HG03378 (cell line): ENCODE results near the gene ARV1.
"Not testable (repeated sequence)": the region's sequence is repeated elsewhere in the genome, so short reads cannot be mapped to it uniquely, and the experiment has no call there.

Source experiments
- ATAC-seq: cut with Tn5 transposase; IDR thresholded peaks from one replicate; pipeline ENCODE4 v1.9.1; 2021; ENCODE audit warnings: mild to moderate bottlenecking, moderate library complexity; ENCODE audit not compliant: unreplicated experiment

ARV1 gene

DNA sequence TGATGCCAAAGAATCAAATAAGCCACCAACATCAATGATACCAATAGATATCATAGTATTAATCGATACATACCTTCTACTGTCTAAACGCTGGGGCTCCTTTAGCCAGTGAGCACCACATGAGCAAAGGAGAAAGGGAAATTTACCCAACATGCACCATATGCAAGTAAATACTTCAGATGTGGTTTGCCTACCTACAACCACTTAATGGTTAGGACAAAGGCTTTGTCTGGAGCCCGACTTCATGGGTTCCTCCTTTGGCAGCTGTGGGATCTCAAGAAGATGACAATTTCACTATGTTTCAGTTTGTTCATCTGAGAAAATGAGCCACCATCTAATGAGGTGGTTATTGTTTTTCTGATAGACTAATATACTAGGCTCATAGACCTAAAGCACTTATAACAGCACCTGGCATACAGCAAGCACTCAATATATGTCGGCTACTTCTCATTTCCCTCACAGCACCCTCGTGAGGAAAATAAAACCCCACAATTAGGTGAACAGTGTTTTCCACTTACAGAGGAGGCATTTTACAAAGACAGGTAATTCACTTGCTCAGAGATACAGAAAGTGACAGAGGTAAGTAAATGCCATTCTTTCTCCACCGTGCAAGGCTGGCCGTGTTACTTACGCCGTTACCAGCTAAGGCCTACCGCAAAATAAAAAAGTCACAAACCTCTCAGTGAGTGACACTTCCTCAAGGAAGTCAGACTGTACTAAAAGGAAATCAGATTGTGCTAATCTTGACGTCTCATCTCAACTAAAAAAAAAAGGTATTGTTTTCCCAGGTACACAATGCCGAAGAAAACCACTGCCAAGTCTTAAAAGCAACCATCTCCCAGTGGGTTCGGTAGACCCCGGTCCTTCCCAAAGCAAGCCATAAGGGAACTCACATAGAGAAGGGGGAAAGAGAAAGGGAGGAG lies 1.8 kb upstream of the ARV1 start:
- ATAC-seq: no peak

GRCh38 chr1:230977761-230978490 lies 968 bp upstream of the ARV1 start:
- ATAC-seq: no peak

DNA sequence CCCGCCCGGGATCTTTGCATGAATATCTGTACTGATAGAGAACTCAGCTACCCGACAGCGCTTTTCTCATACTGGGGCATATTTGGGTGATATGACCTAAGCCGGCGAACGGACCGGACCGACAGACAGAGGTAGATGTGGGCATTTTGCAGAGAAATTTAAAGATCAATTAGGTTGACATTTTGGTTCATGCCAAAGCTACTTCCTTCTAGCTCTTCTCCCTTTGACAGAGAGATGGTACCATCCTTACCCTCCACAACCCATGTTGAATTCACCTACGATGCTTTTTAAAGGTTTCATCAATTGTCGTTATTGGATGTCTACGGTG lies 459 bp downstream of the ARV1 start:
- ATAC-seq: no peak

- no peak for ATAC-seq
These were observed 1.1 kb downstream of the ARV1 start for GRCh38 chr1:230979952-230980351.

GRCh38 chr1:230982696-230983095 lies 3.8 kb downstream of the ARV1 start:
- no peak for ATAC-seq

DNA sequence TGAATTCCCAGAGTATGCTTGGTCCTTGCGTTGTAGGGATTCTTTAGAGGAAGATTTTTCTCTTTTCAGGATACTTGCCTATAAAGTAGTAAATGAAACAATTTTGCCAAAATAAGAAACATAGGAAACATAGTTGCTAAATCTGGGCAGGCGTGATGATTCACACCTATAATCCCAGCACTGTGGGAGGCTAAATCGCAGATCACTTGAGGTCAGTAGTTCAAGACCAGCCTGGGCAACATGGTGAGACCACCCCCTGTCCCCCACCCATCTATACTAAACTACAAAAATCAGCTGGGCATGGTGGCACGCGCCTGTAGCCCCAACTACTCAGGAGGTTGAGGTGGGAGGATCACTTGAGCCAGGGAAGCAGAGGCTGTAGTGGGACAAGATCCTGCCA lies 4.9 kb downstream of the ARV1 start:
- no peak for ATAC-seq

GRCh38 chr1:230984622-230985515 lies 6.0 kb downstream of the ARV1 start:
- not testable (repeated sequence) for ATAC-seq

DNA sequence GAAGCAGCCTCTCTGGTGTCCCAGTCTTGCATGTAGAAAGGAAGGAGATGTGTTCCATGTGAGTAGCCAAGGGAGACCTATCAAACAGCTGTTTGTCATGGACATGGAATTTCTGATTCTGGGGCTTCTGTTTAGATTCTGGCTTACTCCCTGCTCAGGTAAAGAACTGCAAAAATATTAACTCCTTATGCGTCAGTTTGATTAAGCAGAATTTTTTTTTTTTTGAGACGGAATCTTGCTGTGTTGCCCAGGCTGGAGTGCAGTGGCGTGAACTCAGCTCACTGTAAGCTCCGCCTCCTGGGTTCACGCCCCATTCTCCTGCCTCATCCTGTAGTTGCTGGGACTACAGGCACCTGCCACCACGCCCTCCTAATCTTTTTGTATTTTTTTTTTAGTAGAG lies 6.8 kb downstream of the ARV1 start:
- no peak for ATAC-seq

GRCh38 chr1:230986976-230987375 lies 8.1 kb downstream of the ARV1 start:
- no peak for ATAC-seq

GRCh38 chr1:230987448-230987847 lies 8.6 kb downstream of the ARV1 start:
- ATAC-seq: no peak

DNA sequence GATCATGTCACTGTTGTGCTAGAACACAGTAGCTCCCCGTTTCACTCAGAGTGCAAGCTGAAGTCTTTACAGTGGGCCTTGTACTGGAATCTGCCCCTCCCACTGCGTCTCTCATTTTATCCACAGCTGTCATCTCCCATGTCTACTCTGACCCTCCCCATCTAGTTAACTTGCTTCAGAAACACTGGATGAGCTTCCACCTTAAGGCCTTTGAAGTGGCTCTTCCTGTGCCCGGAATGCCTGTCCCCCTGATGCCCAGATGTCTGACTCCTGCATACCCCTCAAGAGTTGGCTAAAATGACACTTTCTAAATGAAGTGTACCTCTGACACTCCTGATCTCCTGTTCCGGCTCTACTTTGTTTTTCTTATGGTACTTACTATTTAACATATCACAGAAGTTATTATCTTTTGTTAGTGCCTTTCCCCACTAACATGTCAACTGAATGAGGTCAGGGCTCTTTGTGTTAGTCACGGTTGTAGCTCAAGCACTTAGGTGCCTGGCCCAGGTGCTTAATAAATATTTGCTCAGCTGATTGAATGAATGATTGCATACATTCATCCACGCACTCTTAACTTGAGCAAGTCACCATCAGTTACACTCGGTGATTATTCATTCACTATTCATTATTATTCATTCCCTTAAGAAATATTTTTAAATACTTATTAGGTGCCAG lies 13.3 kb downstream of the ARV1 start:
- ATAC-seq: no peak

GRCh38 chr1:230994860-230995259 lies 16.0 kb downstream of the ARV1 start:
- ATAC-seq: no peak

- no peak for ATAC-seq
These were observed 21.3 kb downstream of the ARV1 start for GRCh38 chr1:231000201-231000600.

DNA sequence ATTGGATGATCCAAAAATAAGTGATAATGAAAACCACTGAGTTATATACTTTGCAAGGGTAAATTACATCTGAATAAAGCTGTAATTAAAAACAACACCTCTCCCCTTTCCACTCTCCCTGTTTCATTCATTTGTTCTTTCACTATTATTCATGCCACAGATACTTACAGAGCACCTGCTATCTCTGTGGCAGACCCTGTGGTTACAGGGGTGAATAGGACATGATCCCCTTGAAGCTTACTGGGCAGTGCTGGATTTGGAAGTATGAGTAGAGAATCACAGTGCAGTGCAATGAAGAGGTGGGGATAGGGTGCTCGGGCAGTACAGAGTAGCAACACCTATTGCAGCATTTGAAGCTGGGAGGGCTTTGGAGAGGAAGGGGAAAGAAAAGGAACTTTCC lies 21.7 kb downstream of the ARV1 start:
- ATAC-seq: no peak

GRCh38 chr1:231001892-231002291 lies 23.0 kb downstream of the ARV1 start:
- no peak for ATAC-seq

GRCh38 chr1:231007535-231007934 lies 28.6 kb downstream of the ARV1 start:
- ATAC-seq: not testable (repeated sequence)

DNA sequence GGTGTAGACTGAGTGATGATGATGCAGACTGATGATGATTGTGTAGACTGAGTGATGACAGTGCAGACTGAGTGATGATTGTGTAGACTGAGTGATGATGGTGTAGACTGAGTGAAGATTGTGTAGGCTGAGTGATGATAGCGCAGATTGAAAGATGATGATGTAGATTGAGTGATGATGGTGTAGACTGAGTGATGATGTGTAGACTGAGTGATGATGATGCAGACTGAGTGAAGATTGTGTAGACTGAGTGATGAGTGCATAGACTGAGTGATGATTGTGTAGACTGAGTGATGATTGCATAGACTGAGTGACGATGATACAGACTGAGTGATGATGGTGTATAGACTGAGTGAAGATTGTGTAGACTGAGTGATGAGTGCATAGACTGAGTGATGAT lies 32.5 kb downstream of the ARV1 start:
- no peak for ATAC-seq

- ATAC-seq: no peak
These were observed 33.1 kb downstream of the ARV1 start for GRCh38 chr1:231011963-231012362.

DNA sequence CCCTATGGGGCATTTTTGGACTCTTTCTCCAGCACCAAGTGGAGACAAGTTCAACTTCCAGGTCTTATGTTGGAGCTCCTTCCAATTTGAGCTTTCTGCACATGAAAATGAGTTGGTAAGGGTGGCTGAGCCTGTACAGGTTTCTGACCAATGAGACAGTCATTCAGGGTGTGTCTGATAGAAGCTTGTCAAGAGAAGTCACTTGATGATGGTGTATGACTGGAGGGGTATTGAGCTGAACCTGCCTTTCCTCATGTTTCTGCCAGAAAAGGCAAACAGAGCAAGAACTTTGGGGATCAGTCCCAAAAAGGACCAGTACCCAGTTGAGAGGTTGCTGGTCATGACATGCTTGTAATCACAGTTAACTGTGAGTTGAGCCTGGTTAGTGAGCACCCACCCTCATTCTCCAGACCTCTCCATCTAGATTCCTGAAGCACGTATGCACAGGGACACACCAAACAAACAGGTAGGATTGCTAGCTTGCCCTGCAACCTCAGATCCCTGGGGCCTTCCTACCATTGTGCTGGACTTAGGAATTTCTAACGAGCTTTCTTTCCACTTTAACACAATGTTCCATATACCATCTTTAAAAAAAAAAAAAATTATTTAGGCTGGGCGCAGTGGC lies 34.6 kb downstream of the ARV1 start:
- ATAC-seq: no peak

GRCh38 chr1:231016234-231016633 lies 37.3 kb downstream of the ARV1 start:
- no peak for ATAC-seq
